Esophagus squamous epithelium (tissue), 4 donors: Measurements from ENCODE around the gene STAT4.

Experiments used
- POLR2A ChIP-seq, 4 donors: fragments of 450-650 bp; IDR thresholded peaks; one replicate each; pipeline ENCODE4 v1.6.1; 2017; ENCODE audit warnings: antibody characterized with exemption in 4 of 4, mild to moderate bottlenecking in 4 of 4, moderate library complexity in 3 of 4
- TF ChIP-seq, protein P1 (sequence below), 6 experiments: fragments of 450-650 bp in 4 of 6; fragments of 200-600 bp in 2 of 6; sonication (generic) in 2 of 6; IDR thresholded peaks; one replicate each; pipeline ENCODE4 v1.5.1; 2016 to 2019; ENCODE audit warnings: antibody characterized with exemption in 6 of 6, mild to moderate bottlenecking in 4 of 6, moderate library complexity in 4 of 6

DNA sequence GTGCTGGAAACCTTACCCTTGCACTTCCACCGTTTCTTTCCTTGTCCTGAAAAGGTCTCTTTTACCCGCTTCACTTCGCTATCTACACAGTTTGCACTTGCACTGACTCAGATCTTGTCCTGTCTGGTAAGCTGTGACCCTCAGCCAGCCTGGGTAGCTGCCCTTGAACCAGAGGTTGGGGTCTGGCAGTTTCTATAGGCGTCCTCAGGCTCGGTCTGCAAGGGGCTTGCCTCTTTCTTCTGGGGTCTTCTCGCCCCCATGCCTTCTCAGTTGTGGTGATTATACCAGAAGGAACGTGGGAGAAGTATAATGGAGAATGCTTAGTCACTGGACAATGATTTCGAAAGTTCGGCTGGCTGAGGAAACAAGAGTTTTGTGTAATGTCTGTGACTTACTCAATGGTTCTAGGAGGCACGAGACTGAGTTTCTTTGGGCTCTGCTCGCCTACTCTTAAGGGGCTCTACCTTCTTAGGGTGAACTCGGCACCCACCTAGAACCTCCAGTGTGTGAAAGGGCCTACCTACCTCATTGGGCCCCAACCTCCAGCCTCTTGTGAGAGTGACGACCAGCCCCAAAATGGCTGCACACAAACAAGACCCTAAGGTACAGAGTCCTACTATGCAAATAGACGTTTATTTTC lies 129.9 kb downstream of the STAT4 start:
- TF ChIP-seq, protein P1, sequence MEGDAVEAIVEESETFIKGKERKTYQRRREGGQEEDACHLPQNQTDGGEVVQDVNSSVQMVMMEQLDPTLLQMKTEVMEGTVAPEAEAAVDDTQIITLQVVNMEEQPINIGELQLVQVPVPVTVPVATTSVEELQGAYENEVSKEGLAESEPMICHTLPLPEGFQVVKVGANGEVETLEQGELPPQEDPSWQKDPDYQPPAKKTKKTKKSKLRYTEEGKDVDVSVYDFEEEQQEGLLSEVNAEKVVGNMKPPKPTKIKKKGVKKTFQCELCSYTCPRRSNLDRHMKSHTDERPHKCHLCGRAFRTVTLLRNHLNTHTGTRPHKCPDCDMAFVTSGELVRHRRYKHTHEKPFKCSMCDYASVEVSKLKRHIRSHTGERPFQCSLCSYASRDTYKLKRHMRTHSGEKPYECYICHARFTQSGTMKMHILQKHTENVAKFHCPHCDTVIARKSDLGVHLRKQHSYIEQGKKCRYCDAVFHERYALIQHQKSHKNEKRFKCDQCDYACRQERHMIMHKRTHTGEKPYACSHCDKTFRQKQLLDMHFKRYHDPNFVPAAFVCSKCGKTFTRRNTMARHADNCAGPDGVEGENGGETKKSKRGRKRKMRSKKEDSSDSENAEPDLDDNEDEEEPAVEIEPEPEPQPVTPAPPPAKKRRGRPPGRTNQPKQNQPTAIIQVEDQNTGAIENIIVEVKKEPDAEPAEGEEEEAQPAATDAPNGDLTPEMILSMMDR (IDR thresholded peaks at IDR 0.05) = no peak
- no peak for TF ChIP-seq POLR2A (IDR thresholded peaks at IDR 0.05)
